K562 (cell line): ENCODE measurements around the gene SYCN. TPM values are rescaled to one million over a fixed set of nuclear protein-coding genes. Genes with fewer than 3 reads are reported as not detected.

Experiments used
- CCAR2 ChIP-seq: fragments of 200-400 bp; formaldehyde crosslinking; IDR thresholded peaks from 2 replicates; pipeline ENCODE4 v1.6.1; 2017; ENCODE audit warnings: mild to moderate bottlenecking, low read depth, low read length
- HMGXB4 ChIP-seq: sonication (generic); formaldehyde crosslinking; IDR thresholded peaks from 2 replicates; pipeline ENCODE4 v1.8.1; 2023; ENCODE audit warnings: mild to moderate bottlenecking, missing genetic modification reagents
- ZBTB11 ChIP-seq, 3 experiments: fragments of 200-800 bp in 1 of 3; fragments of 250-450 bp in 1 of 3; fragments of 450-650 bp in 1 of 3; sonication (Bioruptor Pico) in 1 of 3; sonication (Bioruptor generic) in 1 of 3; formaldehyde crosslinking in 1 of 3; IDR thresholded peaks; 2 replicates each; pipeline versions ENCODE4 v1.6.1 to v1.8.0; 2016 to 2022; ENCODE audit warnings: mild to moderate bottlenecking in 2 of 3, missing genetic modification characterization in 2 of 3, missing compliant biosample characterization in 1 of 3, moderate library complexity in 1 of 3
- ZNF224 ChIP-seq: sonication (generic); formaldehyde crosslinking; IDR thresholded peaks from 2 replicates; pipeline ENCODE4 v1.8.0; 2022; ENCODE audit warnings: mild to moderate bottlenecking, missing genetic modification reagents
- ZNF408 ChIP-seq: fragments of 250-450 bp; sonication (Bioruptor Pico); IDR thresholded peaks from 2 replicates; pipeline ENCODE4 v1.4.0; 2020; ENCODE audit warnings: low read depth, mild to moderate bottlenecking, moderate library complexity
- polyA plus RNA-seq, 8 experiments: library from polyadenylated mRNA; depleted of rRNA in 4 of 8; stranded (reverse) in 5 of 8; unstranded in 3 of 8; fragments of >200 nt; fragmentation: Nextera tagmentation in 2 of 8; fragmentation: Illumina TruSeq in 1 of 8; extraction: Ambion mirVana in 2 of 8; extraction: Trizol in 1 of 8; gene quantifications; 2 replicates each; pipeline versions ENCODE4 v1.2.1 to v1.2.3, GENCODE V29; 2011 to 2014; ENCODE audit warnings: inconsistent platforms in 1 of 8, missing spikeins in 1 of 8
- total RNA-seq, 7 experiments: library from RNA; depleted of rRNA in 6 of 7; stranded (reverse); fragments of >200 nt in 6 of 7; fragmentation: Illumina TruSeq in 2 of 7; extraction: Trizol in 2 of 7; gene quantifications; 2 replicates each; pipeline versions ENCODE4 v1.2.1 to v1.2.3, GENCODE V29; 2011 to 2021; ENCODE audit warnings: low replicate concordance in 1 of 7

Gene SYCN
- total and polyA plus RNA-seq, 9 of the 15 experiments (the other 6 are each of a cell fraction or from before 2014, with no cell fraction given) = not detected

- TF ChIP-seq HMGXB4 = no peak
- TF ChIP-seq CCAR2 = no peak
- TF ChIP-seq ZNF224 (CRISPR knock-in tag) = no peak
- no peak for TF ChIP-seq ZBTB11 (CRISPR knock-in tag; IDR thresholded peaks at IDR 0.05)
- no peak for TF ChIP-seq ZNF408
Measured at GRCh38 chr19:39208175-39208795, 4.2 kb upstream of the SYCN start (continued).
